ENCODE measurements around the gene TTC7B.

DNA sequence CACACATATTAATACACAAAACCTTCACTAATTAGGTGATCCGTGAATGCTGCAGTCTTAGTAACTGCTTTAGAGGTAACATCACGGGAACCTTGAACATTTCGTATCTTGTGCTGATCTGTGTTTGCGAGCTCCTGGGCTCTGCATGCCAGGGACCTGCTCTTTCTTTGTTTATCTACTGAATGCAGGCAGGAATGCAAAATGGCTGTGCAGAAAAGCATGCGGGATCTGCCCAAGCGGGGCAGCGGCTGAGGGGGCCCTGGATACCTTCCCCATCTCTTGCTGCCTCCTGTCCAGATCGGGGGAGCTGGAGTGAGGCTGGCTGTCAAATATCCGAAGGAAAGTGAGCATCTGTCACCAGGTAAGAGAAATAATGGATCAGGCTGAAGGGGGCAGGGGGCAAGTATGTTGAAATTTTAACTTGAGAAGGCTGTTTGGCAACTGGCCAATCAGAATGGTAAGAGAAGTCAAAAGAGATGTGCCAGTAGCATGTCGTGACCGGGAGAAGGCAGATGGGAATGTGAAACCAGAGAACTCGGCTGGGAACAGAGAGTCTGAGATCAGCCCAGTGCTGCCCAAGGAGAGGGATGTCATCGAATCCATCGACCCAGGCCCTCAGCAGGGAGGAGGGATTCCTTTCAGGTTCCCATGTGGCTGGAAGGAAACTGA lies 191.4 kb downstream of the TTC7B start:
- TF ChIP-seq, protein P1, sequence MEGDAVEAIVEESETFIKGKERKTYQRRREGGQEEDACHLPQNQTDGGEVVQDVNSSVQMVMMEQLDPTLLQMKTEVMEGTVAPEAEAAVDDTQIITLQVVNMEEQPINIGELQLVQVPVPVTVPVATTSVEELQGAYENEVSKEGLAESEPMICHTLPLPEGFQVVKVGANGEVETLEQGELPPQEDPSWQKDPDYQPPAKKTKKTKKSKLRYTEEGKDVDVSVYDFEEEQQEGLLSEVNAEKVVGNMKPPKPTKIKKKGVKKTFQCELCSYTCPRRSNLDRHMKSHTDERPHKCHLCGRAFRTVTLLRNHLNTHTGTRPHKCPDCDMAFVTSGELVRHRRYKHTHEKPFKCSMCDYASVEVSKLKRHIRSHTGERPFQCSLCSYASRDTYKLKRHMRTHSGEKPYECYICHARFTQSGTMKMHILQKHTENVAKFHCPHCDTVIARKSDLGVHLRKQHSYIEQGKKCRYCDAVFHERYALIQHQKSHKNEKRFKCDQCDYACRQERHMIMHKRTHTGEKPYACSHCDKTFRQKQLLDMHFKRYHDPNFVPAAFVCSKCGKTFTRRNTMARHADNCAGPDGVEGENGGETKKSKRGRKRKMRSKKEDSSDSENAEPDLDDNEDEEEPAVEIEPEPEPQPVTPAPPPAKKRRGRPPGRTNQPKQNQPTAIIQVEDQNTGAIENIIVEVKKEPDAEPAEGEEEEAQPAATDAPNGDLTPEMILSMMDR (optimal IDR thresholded peaks at IDR 0.05 in 1 of 3, IDR thresholded peaks at IDR 0.05 in 1 of 3, conservative IDR thresholded peaks at IDR 0.05 in 1 of 3; ENCODE audit: extremely low read depth in 1 of 3, insufficient read depth in 2 of 3, low read length in 3 of 3), result no peak
- no peak for TF ChIP-seq EZH2 (IDR thresholded peaks at IDR 0.05; ENCODE audit: low read length)

Measured in keratinocyte (primary cell).